Erythroblast (primary cell): ENCODE data around the gene MICAL3.

Experiments used
- GATA1 ChIP-seq: IDR thresholded peaks from 2 replicates; pipeline ENCODE4 v1.6.1; 2011; ENCODE audit warnings: low read depth, mild to moderate bottlenecking, control low read depth, low read length, moderate library complexity
- POLR2A ChIP-seq: IDR thresholded peaks from 2 replicates; pipeline ENCODE4 v1.6.1; 2011; ENCODE audit warnings: mild to moderate bottlenecking, low read length

DNA sequence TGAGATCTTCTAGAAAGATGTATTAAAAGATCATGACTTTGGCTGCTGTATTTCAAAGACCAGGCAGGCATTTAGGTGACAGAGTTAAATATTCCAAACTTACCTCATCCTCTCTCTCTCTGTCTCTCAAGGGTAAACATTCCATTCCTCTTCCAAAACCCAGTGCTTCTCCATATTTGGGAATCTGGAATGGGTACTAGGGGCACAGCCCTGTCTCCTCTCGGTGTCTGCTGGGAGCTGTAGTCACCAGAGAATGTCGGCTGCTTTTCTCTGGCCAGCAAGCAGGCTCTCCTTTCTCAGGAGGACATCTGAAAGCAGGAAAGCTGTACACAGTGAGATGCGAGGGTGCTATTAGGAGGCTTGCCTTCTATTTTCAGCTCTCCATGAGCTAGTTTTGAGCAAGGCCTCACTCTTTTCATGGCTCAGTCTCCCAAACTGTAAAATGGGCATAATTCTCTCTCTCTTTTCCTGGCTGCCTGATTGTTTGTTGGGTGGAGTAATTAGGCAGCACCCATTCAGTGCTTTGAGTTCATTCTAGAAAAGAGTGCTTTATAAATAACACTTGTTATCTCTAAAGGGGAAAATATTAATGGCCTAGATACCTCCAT lies 44.1 kb upstream of the MICAL3 start:
- no peak for TF ChIP-seq POLR2A
- no peak for TF ChIP-seq GATA1
